HepG2 (cell line): ENCODE data around the gene DLG2. TPM values are rescaled to one million over a fixed set of nuclear protein-coding genes. Genes with fewer than 3 reads are reported as not detected.

Source experiments
- CBX5 ChIP-seq: sonication (generic); formaldehyde crosslinking; IDR thresholded peaks from 2 replicates; pipeline ENCODE4 v1.4.0; 2020; ENCODE audit warnings: missing genetic modification reagents, borderline replicate concordance
- GPN1 ChIP-seq: sonication (generic); formaldehyde crosslinking; IDR thresholded peaks from 2 replicates; pipeline ENCODE4 v1.5.1; 2020; ENCODE audit warnings: missing genetic modification reagents, borderline replicate concordance
- ISL2 ChIP-seq: sonication (generic); formaldehyde crosslinking; IDR thresholded peaks from 2 replicates; pipeline ENCODE4 v1.5.0; 2020; ENCODE audit warnings: missing genetic modification reagents
- KDM5B ChIP-seq: sonication (generic); formaldehyde crosslinking; IDR thresholded peaks from 2 replicates; pipeline ENCODE4 v1.4.0; 2020; ENCODE audit warnings: missing genetic modification reagents, mild to moderate bottlenecking, borderline replicate concordance
- MAFG ChIP-seq: sonication (generic); formaldehyde crosslinking; IDR thresholded peaks from 2 replicates; pipeline ENCODE4 v1.5.1; 2020; ENCODE audit warnings: mild to moderate bottlenecking, missing genetic modification reagents
- MBD4 ChIP-seq: IDR thresholded peaks from 2 replicates; pipeline ENCODE4 v1.6.1; 2012; ENCODE audit warnings: low read length, inconsistent platforms, borderline replicate concordance
- MIER3 ChIP-seq: IDR thresholded peaks from 2 replicates; pipeline ENCODE4 v1.6.1; 2016; ENCODE audit warnings: missing compliant biosample characterization, borderline replicate concordance
- RAD51 ChIP-seq: fragments of 450-650 bp; IDR thresholded peaks from 2 replicates; pipeline ENCODE4 v1.6.1; 2016; ENCODE audit warnings: borderline replicate concordance
- RFX3 ChIP-seq: IDR thresholded peaks from 2 replicates; pipeline ENCODE4 v1.6.1; 2016; ENCODE audit warnings: missing biosample characterization, missing genetic modification reagents
- SMARCC2 ChIP-seq: fragments of 450-650 bp; IDR thresholded peaks from 2 replicates; pipeline ENCODE4 v1.6.1; 2017; ENCODE audit warnings: antibody characterized with exemption, mild to moderate bottlenecking
- TARDBP ChIP-seq: sonication (generic); formaldehyde crosslinking; IDR thresholded peaks from 2 replicates; pipeline ENCODE4 v1.8.0; 2022; ENCODE audit warnings: mild to moderate bottlenecking, missing genetic modification reagents
- ZNF263 ChIP-seq: sonication (generic); formaldehyde crosslinking; IDR thresholded peaks from 2 replicates; pipeline ENCODE4 v1.4.0; 2020; ENCODE audit warnings: missing genetic modification reagents
- ZNF792 ChIP-seq: IDR thresholded peaks from 2 replicates; pipeline ENCODE4 v1.6.1; 2016
- polyA plus RNA-seq, 8 experiments: library from polyadenylated mRNA; depleted of rRNA in 3 of 8; stranded (reverse) in 7 of 8; unstranded in 1 of 8; fragments of >200 nt; fragmentation: Illumina TruSeq in 4 of 8; extraction: Trizol in 4 of 8; gene quantifications; 2 replicates each; pipeline versions ENCODE4 v1.2.1 to v1.2.3, GENCODE V29; 2011 to 2016; ENCODE audit warnings: low read depth in 4 of 8, missing spikeins in 1 of 8, mixed read lengths in 1 of 8; ENCODE audit not compliant: insufficient read depth in 1 of 8
- total RNA-seq, 5 experiments: library from RNA; depleted of rRNA; stranded (reverse); fragments of >200 nt; fragmentation: Illumina TruSeq; extraction: Trizol; gene quantifications; 2 replicates each; pipeline ENCODE4 v1.2.3, GENCODE V29; 2016; ENCODE audit warnings: low read depth in 1 of 5
- TF ChIP-seq, protein P1 (sequence below): sonication (generic); formaldehyde crosslinking; IDR thresholded peaks from 2 replicates; pipeline ENCODE4 v1.9.0; 2021; ENCODE audit warnings: missing genetic modification reagents, borderline replicate concordance
- TF ChIP-seq, protein P2 (sequence below): sonication (generic); formaldehyde crosslinking; IDR thresholded peaks from 2 replicates; pipeline ENCODE4 v1.5.1; 2020; ENCODE audit warnings: missing genetic modification reagents, mild to moderate bottlenecking, borderline replicate concordance
- TF ChIP-seq, protein P3 (sequence below): sonication (generic); formaldehyde crosslinking; IDR thresholded peaks from 2 replicates; pipeline ENCODE4 v1.5.0; 2020; ENCODE audit warnings: missing genetic modification reagents
- TF ChIP-seq, protein P4 (sequence below): sonication (generic); formaldehyde crosslinking; IDR thresholded peaks from 2 replicates; pipeline ENCODE4 v1.4.0; 2020; ENCODE audit warnings: missing genetic modification reagents
- TF ChIP-seq, protein P5 (sequence below): sonication (generic); formaldehyde crosslinking; IDR thresholded peaks from 2 replicates; pipeline ENCODE4 v1.5.0; 2020; ENCODE audit warnings: mild to moderate bottlenecking, missing genetic modification reagents, moderate library complexity
- TF ChIP-seq, protein P6 (sequence below): sonication (generic); formaldehyde crosslinking; IDR thresholded peaks from 2 replicates; pipeline ENCODE4 v1.8.0; 2022; ENCODE audit warnings: mild to moderate bottlenecking, missing genetic modification reagents, moderate library complexity
- TF ChIP-seq, protein P7 (sequence below): IDR thresholded peaks from 2 replicates; pipeline ENCODE4 v1.6.1; 2016; ENCODE audit warnings: mild to moderate bottlenecking

The DLG2 gene
- total and polyA plus RNA-seq, 2 of the 13 experiments (the other 11 are each of a cell fraction or from before 2014, with no cell fraction given), result 0.46 to 1.0 TPM

DNA sequence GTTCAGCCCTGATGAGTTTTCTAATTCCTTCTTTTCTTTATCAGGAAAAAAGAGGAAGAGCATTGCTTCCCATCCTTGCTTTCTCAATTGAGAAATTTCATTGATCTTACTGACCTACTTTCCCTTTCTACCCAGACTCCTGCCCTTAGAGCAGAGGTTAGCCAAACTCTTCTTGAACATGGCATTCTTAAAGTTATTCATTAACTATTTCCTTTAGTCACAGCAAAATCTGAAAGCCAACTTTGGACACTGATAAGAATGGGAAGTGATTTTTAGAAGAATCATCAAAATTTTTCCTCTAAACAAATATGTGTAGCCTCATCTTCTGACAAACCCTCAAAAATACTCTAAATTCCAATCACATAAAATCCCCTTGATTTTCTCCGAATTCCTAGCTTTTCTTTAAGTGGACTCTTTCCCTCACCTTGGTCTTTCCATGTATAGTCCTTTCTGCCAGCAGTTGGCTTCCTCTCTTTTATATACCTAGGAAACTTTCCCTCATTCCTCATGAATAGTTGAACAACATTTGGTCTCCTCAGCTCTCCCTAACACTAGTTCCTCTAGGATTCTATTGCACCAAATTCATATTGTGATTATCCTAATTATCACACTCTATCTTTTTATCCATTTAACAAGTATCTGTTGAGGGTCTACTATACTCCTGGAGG, 1774.2 kb downstream of the DLG2 start (continued):
- TF ChIP-seq, protein P1, sequence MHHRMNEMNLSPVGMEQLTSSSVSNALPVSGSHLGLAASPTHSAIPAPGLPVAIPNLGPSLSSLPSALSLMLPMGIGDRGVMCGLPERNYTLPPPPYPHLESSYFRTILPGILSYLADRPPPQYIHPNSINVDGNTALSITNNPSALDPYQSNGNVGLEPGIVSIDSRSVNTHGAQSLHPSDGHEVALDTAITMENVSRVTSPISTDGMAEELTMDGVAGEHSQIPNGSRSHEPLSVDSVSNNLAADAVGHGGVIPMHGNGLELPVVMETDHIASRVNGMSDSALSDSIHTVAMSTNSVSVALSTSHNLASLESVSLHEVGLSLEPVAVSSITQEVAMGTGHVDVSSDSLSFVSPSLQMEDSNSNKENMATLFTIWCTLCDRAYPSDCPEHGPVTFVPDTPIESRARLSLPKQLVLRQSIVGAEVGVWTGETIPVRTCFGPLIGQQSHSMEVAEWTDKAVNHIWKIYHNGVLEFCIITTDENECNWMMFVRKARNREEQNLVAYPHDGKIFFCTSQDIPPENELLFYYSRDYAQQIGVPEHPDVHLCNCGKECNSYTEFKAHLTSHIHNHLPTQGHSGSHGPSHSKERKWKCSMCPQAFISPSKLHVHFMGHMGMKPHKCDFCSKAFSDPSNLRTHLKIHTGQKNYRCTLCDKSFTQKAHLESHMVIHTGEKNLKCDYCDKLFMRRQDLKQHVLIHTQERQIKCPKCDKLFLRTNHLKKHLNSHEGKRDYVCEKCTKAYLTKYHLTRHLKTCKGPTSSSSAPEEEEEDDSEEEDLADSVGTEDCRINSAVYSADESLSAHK, result no peak
- TF ChIP-seq ZNF263 (CRISPR knock-in tag) (no peak), RFX3 (CRISPR knock-in tag) (no peak), KDM5B (no peak), TARDBP (CRISPR knock-in tag) (peak; percentile 15; the same call in 1 of the 2 replicates), MIER3 (CRISPR knock-in tag) (peak; percentile 80; the same call in 1 of the 2 replicates), ISL2 (CRISPR knock-in tag) (peak; percentile 90), SMARCC2 (0 out of 2 replicates have a peak, but pooled peaks have one; percentile 16), MAFG (no peak), CBX5 (CRISPR knock-in tag) (no peak), RAD51 (no peak), MBD4 (0 out of 2 replicates have a peak, but pooled peaks have one; percentile 58), ZNF792 (no peak), GPN1 (CRISPR knock-in tag) (no peak)
- TF ChIP-seq, protein P2, sequence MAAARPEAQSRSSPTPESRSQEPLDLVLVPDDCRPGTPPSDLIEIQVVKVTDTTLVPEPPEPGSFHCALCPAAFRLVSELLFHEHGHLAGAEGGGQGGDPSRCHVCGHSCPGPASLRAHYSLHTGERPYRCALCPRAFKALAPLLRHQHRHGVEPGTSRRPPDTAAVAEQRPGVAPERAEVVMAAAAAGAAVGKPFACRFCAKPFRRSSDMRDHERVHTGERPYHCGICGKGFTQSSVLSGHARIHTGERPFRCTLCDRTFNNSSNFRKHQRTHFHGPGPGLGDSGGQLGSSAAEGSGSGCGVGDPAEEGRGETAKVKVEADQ (CRISPR knock-in tag), result no peak
- TF ChIP-seq, protein P3, sequence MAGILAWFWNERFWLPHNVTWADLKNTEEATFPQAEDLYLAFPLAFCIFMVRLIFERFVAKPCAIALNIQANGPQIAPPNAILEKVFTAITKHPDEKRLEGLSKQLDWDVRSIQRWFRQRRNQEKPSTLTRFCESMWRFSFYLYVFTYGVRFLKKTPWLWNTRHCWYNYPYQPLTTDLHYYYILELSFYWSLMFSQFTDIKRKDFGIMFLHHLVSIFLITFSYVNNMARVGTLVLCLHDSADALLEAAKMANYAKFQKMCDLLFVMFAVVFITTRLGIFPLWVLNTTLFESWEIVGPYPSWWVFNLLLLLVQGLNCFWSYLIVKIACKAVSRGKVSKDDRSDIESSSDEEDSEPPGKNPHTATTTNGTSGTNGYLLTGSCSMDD (CRISPR knock-in tag), result no peak
- TF ChIP-seq, protein P4, sequence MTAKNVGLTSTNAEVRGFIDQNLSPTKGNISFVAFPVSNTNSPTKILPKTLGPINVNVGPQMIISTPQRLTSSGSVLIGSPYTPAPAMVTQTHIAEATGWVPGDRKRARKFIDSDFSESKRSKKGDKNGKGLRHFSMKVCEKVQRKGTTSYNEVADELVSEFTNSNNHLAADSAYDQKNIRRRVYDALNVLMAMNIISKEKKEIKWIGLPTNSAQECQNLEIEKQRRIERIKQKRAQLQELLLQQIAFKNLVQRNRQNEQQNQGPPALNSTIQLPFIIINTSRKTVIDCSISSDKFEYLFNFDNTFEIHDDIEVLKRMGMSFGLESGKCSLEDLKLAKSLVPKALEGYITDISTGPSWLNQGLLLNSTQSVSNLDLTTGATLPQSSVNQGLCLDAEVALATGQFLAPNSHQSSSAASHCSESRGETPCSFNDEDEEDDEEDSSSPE, result no peak
- TF ChIP-seq, protein P5, sequence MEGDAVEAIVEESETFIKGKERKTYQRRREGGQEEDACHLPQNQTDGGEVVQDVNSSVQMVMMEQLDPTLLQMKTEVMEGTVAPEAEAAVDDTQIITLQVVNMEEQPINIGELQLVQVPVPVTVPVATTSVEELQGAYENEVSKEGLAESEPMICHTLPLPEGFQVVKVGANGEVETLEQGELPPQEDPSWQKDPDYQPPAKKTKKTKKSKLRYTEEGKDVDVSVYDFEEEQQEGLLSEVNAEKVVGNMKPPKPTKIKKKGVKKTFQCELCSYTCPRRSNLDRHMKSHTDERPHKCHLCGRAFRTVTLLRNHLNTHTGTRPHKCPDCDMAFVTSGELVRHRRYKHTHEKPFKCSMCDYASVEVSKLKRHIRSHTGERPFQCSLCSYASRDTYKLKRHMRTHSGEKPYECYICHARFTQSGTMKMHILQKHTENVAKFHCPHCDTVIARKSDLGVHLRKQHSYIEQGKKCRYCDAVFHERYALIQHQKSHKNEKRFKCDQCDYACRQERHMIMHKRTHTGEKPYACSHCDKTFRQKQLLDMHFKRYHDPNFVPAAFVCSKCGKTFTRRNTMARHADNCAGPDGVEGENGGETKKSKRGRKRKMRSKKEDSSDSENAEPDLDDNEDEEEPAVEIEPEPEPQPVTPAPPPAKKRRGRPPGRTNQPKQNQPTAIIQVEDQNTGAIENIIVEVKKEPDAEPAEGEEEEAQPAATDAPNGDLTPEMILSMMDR (CRISPR knock-in tag), result no peak
- TF ChIP-seq, protein P6, sequence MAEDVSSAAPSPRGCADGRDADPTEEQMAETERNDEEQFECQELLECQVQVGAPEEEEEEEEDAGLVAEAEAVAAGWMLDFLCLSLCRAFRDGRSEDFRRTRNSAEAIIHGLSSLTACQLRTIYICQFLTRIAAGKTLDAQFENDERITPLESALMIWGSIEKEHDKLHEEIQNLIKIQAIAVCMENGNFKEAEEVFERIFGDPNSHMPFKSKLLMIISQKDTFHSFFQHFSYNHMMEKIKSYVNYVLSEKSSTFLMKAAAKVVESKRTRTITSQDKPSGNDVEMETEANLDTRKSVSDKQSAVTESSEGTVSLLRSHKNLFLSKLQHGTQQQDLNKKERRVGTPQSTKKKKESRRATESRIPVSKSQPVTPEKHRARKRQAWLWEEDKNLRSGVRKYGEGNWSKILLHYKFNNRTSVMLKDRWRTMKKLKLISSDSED (CRISPR knock-in tag), result no peak
- TF ChIP-seq, protein P7, sequence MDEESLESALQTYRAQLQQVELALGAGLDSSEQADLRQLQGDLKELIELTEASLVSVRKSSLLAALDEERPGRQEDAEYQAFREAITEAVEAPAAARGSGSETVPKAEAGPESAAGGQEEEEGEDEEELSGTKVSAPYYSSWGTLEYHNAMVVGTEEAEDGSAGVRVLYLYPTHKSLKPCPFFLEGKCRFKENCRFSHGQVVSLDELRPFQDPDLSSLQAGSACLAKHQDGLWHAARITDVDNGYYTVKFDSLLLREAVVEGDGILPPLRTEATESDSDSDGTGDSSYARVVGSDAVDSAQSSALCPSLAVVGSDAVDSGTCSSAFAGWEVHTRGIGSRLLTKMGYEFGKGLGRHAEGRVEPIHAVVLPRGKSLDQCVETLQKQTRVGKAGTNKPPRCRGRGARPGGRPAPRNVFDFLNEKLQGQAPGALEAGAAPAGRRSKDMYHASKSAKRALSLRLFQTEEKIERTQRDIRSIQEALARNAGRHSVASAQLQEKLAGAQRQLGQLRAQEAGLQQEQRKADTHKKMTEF (CRISPR knock-in tag), result 0 out of 2 replicates have a peak, but pooled peaks have one; percentile 45
